HCT116 (cell line): ENCODE measurements around the gene CBLC. TPM values are rescaled to one million over a fixed set of nuclear protein-coding genes. Genes with fewer than 3 reads are reported as not detected.

Experiments used
- ATAC-seq: fragments of 200-7000 bp; cut with Tn5 transposase; 2 replicates; pipeline ENCODE4 v1.9.1; 2020; ENCODE audit warnings: mild to moderate bottlenecking, moderate library complexity
- BruUV-seq: library from RNA; stranded (reverse); fragments of 400-500 nt; replicated peaks from 2 replicates; lab custom pipeline; 2021; lab: Mats Ljungman, UMichigan
- CTCF ChIA-PET: fragments of 300-600 bp; sonication (Branson Sonifier 250); formaldehyde crosslinking; loops from one replicate; lab custom pipeline; 2021; ENCODE audit warnings: antibody characterized with exemption; lab: Charles Lee
- POLR2A ChIA-PET: fragments of 300-600, 350-600 bp; sonication (Branson Sonifier 250); formaldehyde crosslinking; loops from one replicate; lab custom pipeline; 2021; ENCODE audit warnings: antibody characterized with exemption; lab: Charles Lee
- RAD21 ChIA-PET, 2 experiments: fragments of 300-600 bp; sonication (Branson Sonifier 250); formaldehyde crosslinking; loops; one replicate each; lab custom pipeline; 2023; ENCODE audit warnings: low total read pairs in 2 of 2; ENCODE audit not compliant: uncharacterized antibody in 2 of 2, unreplicated experiment in 2 of 2, low non-redundant PET in 1 of 2; lab: Charles Lee
- DNase-seq: peaks from one replicate; pipeline ENCODE4 v3.0.0-alpha.2; 2010; ENCODE audit warnings: low read depth, low spot score
- H2AFZ ChIP-seq: fragments of 200-600 bp; shearing (Covaris generic), sonication (generic); 2 replicates; pipeline ENCODE4 v1.6.1; 2017; ENCODE audit warnings: low read depth, mixed run types, mixed read lengths, antibody characterized with exemption, low read length; ENCODE audit not compliant: poor library complexity, severe bottlenecking
- H3K27ac ChIP-seq: 2 replicates; pipeline ENCODE4 v1.5.1; 2012; ENCODE audit warnings: low read depth, low read length
- H3K27me3 ChIP-seq: fragments of 200-600 bp; sonication (generic); 2 replicates; pipeline ENCODE4 v1.6.1; 2016; ENCODE audit warnings: mixed run types, low read length, mixed read lengths; ENCODE audit not compliant: insufficient read depth
- H3K36me3 ChIP-seq, 2 experiments: fragments of 200-500 bp in 1 of 2; fragments of 200-600 bp in 1 of 2; sonication (Bioruptor generic) in 1 of 2; sonication (generic) in 1 of 2; 2 replicates each; pipeline versions ENCODE4 v1.5.1 to v1.6.1; 2014 to 2016; ENCODE audit warnings: low read length in 2 of 2, inconsistent platforms in 1 of 2, mixed read lengths in 1 of 2, mixed run types in 1 of 2; ENCODE audit not compliant: insufficient read depth in 2 of 2, control insufficient read depth in 1 of 2
- H3K4me1 ChIP-seq, 2 experiments: fragments of 200-600 bp in 1 of 2; sonication (generic) in 1 of 2; 2 replicates each; pipeline versions ENCODE4 v1.5.1 to v1.6.1; 2012 to 2017; ENCODE audit warnings: low read length in 2 of 2, inconsistent platforms in 1 of 2, mild to moderate bottlenecking in 1 of 2, mixed read lengths in 1 of 2, mixed run types in 1 of 2, moderate library complexity in 1 of 2; ENCODE audit not compliant: insufficient read depth in 2 of 2, control insufficient read depth in 1 of 2
- H3K4me2 ChIP-seq: fragments of 200-600 bp; sonication (generic); 2 replicates; pipeline ENCODE4 v1.6.1; 2017; ENCODE audit warnings: mixed run types, low read length, mixed read lengths
- H3K4me3 ChIP-seq, 2 experiments: fragments of 200-600 bp in 1 of 2; sonication (generic) in 1 of 2; replicated peaks in 1 of 2; 2 replicates each; pipeline ENCODE4 v1.5.1; 2011 to 2016; ENCODE audit warnings: low read length in 2 of 2, control low read depth in 1 of 2, low read depth in 1 of 2, mild to moderate bottlenecking in 1 of 2, mixed read lengths in 1 of 2, mixed run types in 1 of 2
- H3K79me2 ChIP-seq: fragments of 200-600 bp; sonication (generic); 2 replicates; pipeline ENCODE4 v1.6.1; 2017; ENCODE audit warnings: mild to moderate bottlenecking, mixed run types, low read length, moderate library complexity, mixed read lengths; ENCODE audit not compliant: insufficient read depth
- H3K9ac ChIP-seq: fragments of 200-600 bp; sonication (generic); 2 replicates; pipeline ENCODE4 v1.6.1; 2016; ENCODE audit warnings: low read length, mixed read lengths
- H3K9me2 ChIP-seq: fragments of 200-600 bp; sonication (generic), shearing (Covaris generic); 2 replicates; pipeline ENCODE4 v1.6.1; 2017; ENCODE audit warnings: mixed run types, mild to moderate bottlenecking, moderate library complexity; ENCODE audit not compliant: insufficient read depth
- H3K9me3 ChIP-seq, 2 experiments: fragments of 200-500 bp in 1 of 2; fragments of 200-600 bp in 1 of 2; sonication (Bioruptor generic) in 1 of 2; sonication (generic) in 1 of 2; 2 replicates each; pipeline ENCODE4 v1.6.1; 2014 to 2017; ENCODE audit warnings: low read length in 2 of 2, mixed read lengths in 2 of 2, inconsistent platforms in 1 of 2, low read depth in 1 of 2, mild to moderate bottlenecking in 1 of 2, mixed run types in 1 of 2, moderate library complexity in 1 of 2; ENCODE audit not compliant: control insufficient read depth in 1 of 2, insufficient read depth in 1 of 2
- H4K20me1 ChIP-seq: fragments of 200-600 bp; sonication (generic), shearing (Covaris generic); 2 replicates; pipeline ENCODE4 v1.6.1; 2017; ENCODE audit warnings: mixed run types, mild to moderate bottlenecking, moderate library complexity; ENCODE audit not compliant: insufficient read depth
- ATF3 ChIP-seq: IDR thresholded peaks from 2 replicates; pipeline ENCODE4 v1.6.1; 2012
- ELF1 ChIP-seq: IDR thresholded peaks from 2 replicates; pipeline ENCODE4 v1.6.1; 2012; ENCODE audit warnings: low read depth, borderline replicate concordance
- EZH2phosphoT487 ChIP-seq: fragments of 200-600 bp; IDR thresholded peaks from 2 replicates; pipeline ENCODE4 v1.6.1; 2018; ENCODE audit warnings: antibody characterized with exemption, borderline replicate concordance
- FOSL1 ChIP-seq: IDR thresholded peaks from 2 replicates; pipeline ENCODE4 v1.6.1; 2012; ENCODE audit warnings: low read depth
- MAX ChIP-seq: IDR thresholded peaks from 2 replicates; pipeline ENCODE4 v1.6.1; 2012
- POLR2A ChIP-seq: IDR thresholded peaks from 2 replicates; pipeline ENCODE4 v1.7.0; 2011; ENCODE audit warnings: borderline replicate concordance; ENCODE audit not compliant: insufficient read depth, insufficient read length; ENCODE audit errors: extremely low read depth
- POLR2AphosphoS5 ChIP-seq: IDR thresholded peaks from 2 replicates; pipeline ENCODE4 v1.6.1; 2011; ENCODE audit warnings: mild to moderate bottlenecking, low read depth, low read length, moderate library complexity
- RAD21 ChIP-seq: IDR thresholded peaks from 2 replicates; pipeline ENCODE4 v1.6.1; 2012; ENCODE audit warnings: low read depth, mild to moderate bottlenecking
- SIN3A ChIP-seq: IDR thresholded peaks from 2 replicates; pipeline ENCODE4 v1.6.1; 2012; ENCODE audit warnings: low read depth
- SP1 ChIP-seq: IDR thresholded peaks from 2 replicates; pipeline ENCODE4 v1.6.1; 2012; ENCODE audit warnings: low read depth
- SRF ChIP-seq: IDR thresholded peaks from 2 replicates; pipeline ENCODE4 v1.6.1; 2012; ENCODE audit warnings: low read depth
- TCF7L2 ChIP-seq: IDR thresholded peaks from 2 replicates; pipeline ENCODE4 v1.7.0; 2011; ENCODE audit warnings: borderline replicate concordance, inconsistent platforms; ENCODE audit not compliant: insufficient read depth, insufficient read length; ENCODE audit errors: extremely low read depth
- YY1 ChIP-seq: IDR thresholded peaks from 2 replicates; pipeline ENCODE4 v1.6.1; 2011; ENCODE audit warnings: low read length, low read depth, moderate library complexity, mild to moderate bottlenecking; ENCODE audit not compliant: insufficient replicate concordance; ENCODE audit errors: extremely low read depth
- ZFX ChIP-seq: fragments of 450-650 bp; IDR thresholded peaks from 2 replicates; pipeline ENCODE4 v1.6.1; 2017
- ZNF274 ChIP-seq: fragments of 200-500 bp; sonication (Bioruptor generic); IDR thresholded peaks from 2 replicates; pipeline ENCODE4 v1.6.1; 2014; ENCODE audit warnings: mild to moderate bottlenecking, low read depth, low read length, inconsistent platforms
- intact Hi-C: fragments of 100-400 bp; cut with micrococcal nuclease; formaldehyde crosslinking; loops from 2 replicates; pipeline ENCODE4 v1.10.0; 2022
- total RNA-seq: library from RNA; stranded (reverse); gene quantifications from one replicate; pipeline ENCODE4 v1.2.1, GENCODE V29; 2021; ENCODE audit not compliant: unreplicated experiment
- TF ChIP-seq, protein P1 (sequence below): IDR thresholded peaks from 2 replicates; pipeline ENCODE4 v1.6.1; 2011; ENCODE audit warnings: mild to moderate bottlenecking, low read length, moderate library complexity; ENCODE audit not compliant: insufficient replicate concordance; ENCODE audit errors: extremely low read depth
- TF ChIP-seq, protein P2 (sequence below), 3 experiments: fragments of 200-600 bp in 1 of 3; sonication (generic) in 1 of 3; IDR thresholded peaks in 2 of 3; conservative IDR thresholded peaks in 1 of 3; 2 replicates each; pipeline ENCODE4 v1.5.1; 2012 to 2017; ENCODE audit warnings: low read depth in 2 of 3, low read length in 2 of 3, antibody characterized with exemption in 1 of 3, borderline replicate concordance in 1 of 3, control low read depth in 1 of 3, mild to moderate bottlenecking in 1 of 3, mixed read lengths in 1 of 3, mixed run types in 1 of 3, moderate library complexity in 1 of 3; ENCODE audit not compliant: insufficient read depth in 1 of 3

Gene CBLC
- total RNA-seq, 1 experiment from 2014 or later: 54.3 TPM

GRCh38 chr19:44753932-44754749, 23.5 kb upstream of the CBLC start:
- Histone ChIP-seq H2AFZ (no peak overlapping the region), H3K79me2 (peaks cover 26% of the 10 kb centered on the region), H3K36me3 (peaks cover 4 to 12% of the 10 kb centered on the region in 2 experiments; a peak in 3 of 4 replicates), H3K27me3 (no peaks in the 10 kb centered on the region), H3K4me3 (peak overlapping the region; percentile 50 to 70), H4K20me1 (no peaks in the 10 kb centered on the region), H3K9me3 (no peaks in the 10 kb centered on the region), H3K4me1 (peaks cover 34 to 65% of the 10 kb centered on the region in 2 experiments), H3K4me2 (peak overlapping the region; percentile 98), H3K27ac (peak overlapping the region; percentile 95), H3K9ac (peak overlapping the region; percentile 82), H3K9me2 (no peaks in the 10 kb centered on the region)
- RAD21 ChIA-PET: interaction anchor here (1.0 to 2.3 kb wide), 3 partner anchors 12 to 30 kb away, joined by 3 to 12 read pairs (median 10); no protein-coding TSS in a partner anchor
- ATAC-seq: peak; percentile 78
- intact Hi-C loops: no loop called here
- TSS peak; percentile 87 for BruUV-seq
- CTCF ChIA-PET: interaction anchor here (1.3 to 3.2 kb wide), 3 partner anchors 17 to 30 kb away, joined by 4 to 20 read pairs (median 6); no protein-coding TSS in a partner anchor
- POLR2A ChIA-PET: interaction anchor here (1.3 to 2.8 kb wide), 4 partner anchors 11 to 30 kb away, joined by 3 to 36 read pairs (median 5); no protein-coding TSS in a partner anchor
- DNase-seq: no peak
- TF ChIP-seq YY1 (no peak), TCF7L2 (peak; percentile 9), SIN3A (no peak), SP1 (peak; percentile 62; the same call in 1 of the 2 replicates), FOSL1 (no peak), EZH2phosphoT487 (no peak), ATF3 (no peak), ZFX (peak; percentile 63; the same call in 1 of the 2 replicates), MAX (no peak), SRF (no peak), RAD21 (no peak), ELF1 (no peak), ZNF274 (no peak), POLR2AphosphoS5 (peak; percentile 71), POLR2A (peak; percentile 40)
- TF ChIP-seq, protein P1, sequence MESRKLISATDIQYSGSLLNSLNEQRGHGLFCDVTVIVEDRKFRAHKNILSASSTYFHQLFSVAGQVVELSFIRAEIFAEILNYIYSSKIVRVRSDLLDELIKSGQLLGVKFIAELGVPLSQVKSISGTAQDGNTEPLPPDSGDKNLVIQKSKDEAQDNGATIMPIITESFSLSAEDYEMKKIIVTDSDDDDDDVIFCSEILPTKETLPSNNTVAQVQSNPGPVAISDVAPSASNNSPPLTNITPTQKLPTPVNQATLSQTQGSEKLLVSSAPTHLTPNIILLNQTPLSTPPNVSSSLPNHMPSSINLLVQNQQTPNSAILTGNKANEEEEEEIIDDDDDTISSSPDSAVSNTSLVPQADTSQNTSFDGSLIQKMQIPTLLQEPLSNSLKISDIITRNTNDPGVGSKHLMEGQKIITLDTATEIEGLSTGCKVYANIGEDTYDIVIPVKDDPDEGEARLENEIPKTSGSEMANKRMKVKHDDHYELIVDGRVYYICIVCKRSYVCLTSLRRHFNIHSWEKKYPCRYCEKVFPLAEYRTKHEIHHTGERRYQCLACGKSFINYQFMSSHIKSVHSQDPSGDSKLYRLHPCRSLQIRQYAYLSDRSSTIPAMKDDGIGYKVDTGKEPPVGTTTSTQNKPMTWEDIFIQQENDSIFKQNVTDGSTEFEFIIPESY: no peak
- TF ChIP-seq, protein P2, sequence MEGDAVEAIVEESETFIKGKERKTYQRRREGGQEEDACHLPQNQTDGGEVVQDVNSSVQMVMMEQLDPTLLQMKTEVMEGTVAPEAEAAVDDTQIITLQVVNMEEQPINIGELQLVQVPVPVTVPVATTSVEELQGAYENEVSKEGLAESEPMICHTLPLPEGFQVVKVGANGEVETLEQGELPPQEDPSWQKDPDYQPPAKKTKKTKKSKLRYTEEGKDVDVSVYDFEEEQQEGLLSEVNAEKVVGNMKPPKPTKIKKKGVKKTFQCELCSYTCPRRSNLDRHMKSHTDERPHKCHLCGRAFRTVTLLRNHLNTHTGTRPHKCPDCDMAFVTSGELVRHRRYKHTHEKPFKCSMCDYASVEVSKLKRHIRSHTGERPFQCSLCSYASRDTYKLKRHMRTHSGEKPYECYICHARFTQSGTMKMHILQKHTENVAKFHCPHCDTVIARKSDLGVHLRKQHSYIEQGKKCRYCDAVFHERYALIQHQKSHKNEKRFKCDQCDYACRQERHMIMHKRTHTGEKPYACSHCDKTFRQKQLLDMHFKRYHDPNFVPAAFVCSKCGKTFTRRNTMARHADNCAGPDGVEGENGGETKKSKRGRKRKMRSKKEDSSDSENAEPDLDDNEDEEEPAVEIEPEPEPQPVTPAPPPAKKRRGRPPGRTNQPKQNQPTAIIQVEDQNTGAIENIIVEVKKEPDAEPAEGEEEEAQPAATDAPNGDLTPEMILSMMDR (IDR thresholded peaks at IDR 0.05 in 2 of 3, conservative IDR thresholded peaks at IDR 0.05 in 1 of 3; ENCODE audit: borderline replicate concordance in 1 of 3, insufficient read depth in 1 of 3, low read depth in 2 of 3, low read length in 2 of 3): no peak
